Measurements from ENCODE around the gene TLK2. TPM values are rescaled to one million over a fixed set of nuclear protein-coding genes. Genes with fewer than 3 reads are reported as not detected.

The TLK2 gene
- total RNA-seq, 1 experiment from 2014 or later: 42.9 TPM

DNA sequence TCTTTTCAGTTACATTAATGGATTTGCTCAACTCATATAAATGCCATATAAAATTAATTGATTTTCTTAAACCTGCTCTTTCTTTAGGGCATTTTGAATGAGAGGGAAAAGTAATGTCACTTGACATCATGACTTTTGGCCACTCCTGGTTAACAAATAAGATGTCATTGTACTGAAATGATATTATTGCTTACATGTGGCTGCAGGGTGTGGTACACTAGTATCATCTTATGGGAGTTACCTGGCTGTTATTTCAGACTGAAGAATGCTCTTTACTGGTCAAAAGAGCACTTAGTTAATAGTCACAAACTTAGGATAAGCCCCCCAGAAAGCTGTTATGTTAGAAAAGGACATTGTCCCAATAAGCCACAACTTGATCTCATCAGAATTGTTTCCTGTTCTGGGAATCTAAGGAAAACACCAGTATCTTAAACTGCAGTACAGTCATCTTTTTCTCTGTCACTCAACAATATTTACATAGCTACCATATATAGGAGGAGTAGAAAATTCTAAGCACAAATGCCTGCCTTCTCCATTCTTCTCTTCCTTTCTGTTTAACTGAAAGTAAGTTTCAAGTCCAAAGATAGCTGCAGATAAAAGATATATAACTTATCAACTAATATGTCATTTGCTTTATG is 95.0 kb downstream of the TLK2 start (continued):
- TF ChIP-seq ARID4B (CRISPR knock-in tag; IDR thresholded peaks at IDR 0.05; ENCODE audit: borderline replicate concordance) (no peak), MLX (CRISPR knock-in tag; IDR thresholded peaks at IDR 0.05) (no peak), NR3C1 (CRISPR knock-in tag; conservative IDR thresholded peaks at IDR 0.05; ENCODE audit: low read depth) (no peak), ZBTB21 (CRISPR knock-in tag; IDR thresholded peaks at IDR 0.05; ENCODE audit: borderline replicate concordance) (no peak), ZNF396 (CRISPR knock-in tag; IDR thresholded peaks at IDR 0.05; ENCODE audit: borderline replicate concordance) (no peak), AFF4 (CRISPR knock-in tag; IDR thresholded peaks at IDR 0.05; ENCODE audit: borderline replicate concordance) (no peak), PRRX2 (CRISPR knock-in tag; IDR thresholded peaks at IDR 0.05) (no peak), SMAD3 (CRISPR knock-in tag; IDR thresholded peaks at IDR 0.05; ENCODE audit: borderline replicate concordance) (no peak)
- TF ChIP-seq, protein P1, sequence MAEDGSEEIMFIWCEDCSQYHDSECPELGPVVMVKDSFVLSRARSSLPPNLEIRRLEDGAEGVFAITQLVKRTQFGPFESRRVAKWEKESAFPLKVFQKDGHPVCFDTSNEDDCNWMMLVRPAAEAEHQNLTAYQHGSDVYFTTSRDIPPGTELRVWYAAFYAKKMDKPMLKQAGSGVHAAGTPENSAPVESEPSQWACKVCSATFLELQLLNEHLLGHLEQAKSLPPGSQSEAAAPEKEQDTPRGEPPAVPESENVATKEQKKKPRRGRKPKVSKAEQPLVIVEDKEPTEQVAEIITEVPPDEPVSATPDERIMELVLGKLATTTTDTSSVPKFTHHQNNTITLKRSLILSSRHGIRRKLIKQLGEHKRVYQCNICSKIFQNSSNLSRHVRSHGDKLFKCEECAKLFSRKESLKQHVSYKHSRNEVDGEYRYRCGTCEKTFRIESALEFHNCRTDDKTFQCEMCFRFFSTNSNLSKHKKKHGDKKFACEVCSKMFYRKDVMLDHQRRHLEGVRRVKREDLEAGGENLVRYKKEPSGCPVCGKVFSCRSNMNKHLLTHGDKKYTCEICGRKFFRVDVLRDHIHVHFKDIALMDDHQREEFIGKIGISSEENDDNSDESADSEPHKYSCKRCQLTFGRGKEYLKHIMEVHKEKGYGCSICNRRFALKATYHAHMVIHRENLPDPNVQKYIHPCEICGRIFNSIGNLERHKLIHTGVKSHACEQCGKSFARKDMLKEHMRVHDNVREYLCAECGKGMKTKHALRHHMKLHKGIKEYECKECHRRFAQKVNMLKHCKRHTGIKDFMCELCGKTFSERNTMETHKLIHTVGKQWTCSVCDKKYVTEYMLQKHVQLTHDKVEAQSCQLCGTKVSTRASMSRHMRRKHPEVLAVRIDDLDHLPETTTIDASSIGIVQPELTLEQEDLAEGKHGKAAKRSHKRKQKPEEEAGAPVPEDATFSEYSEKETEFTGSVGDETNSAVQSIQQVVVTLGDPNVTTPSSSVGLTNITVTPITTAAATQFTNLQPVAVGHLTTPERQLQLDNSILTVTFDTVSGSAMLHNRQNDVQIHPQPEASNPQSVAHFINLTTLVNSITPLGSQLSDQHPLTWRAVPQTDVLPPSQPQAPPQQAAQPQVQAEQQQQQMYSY (CRISPR knock-in tag; IDR thresholded peaks at IDR 0.05): no peak
- TF ChIP-seq, protein P2, sequence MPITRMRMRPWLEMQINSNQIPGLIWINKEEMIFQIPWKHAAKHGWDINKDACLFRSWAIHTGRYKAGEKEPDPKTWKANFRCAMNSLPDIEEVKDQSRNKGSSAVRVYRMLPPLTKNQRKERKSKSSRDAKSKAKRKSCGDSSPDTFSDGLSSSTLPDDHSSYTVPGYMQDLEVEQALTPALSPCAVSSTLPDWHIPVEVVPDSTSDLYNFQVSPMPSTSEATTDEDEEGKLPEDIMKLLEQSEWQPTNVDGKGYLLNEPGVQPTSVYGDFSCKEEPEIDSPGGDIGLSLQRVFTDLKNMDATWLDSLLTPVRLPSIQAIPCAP (CRISPR knock-in tag; IDR thresholded peaks at IDR 0.05): no peak

DNA sequence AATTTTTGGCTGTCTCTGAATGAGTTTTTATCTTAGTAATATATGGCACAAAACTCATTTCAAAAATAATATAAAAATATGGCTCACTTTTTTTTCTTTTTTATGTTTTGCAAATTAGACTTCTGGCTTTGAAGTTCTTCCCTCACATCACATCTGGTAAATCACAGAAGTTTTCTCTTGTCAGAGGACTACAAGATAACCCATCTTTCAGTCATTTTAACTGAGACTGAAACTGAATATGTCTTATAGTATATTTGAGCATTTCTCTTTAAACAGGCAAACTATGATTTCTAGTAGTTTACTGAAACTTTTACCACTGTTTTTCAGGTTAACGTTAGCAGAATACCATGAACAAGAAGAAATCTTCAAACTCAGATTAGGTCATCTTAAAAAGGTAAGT is 97.8 kb downstream of the TLK2 start:
- Mint-ChIP-seq H3K27ac (no peak overlapping the region), H3K4me3 (no peak overlapping the region), H3K27me3 (ENCODE audit: low read depth) (no peaks in the 10 kb centered on the region), H3K36me3 (peaks cover 41% of the 10 kb centered on the region), H3K9me3 (no peaks in the 10 kb centered on the region), H3K4me1 (peaks cover 3% of the 10 kb centered on the region; the same call in 1 of the 2 replicates)
- DNase-seq (ENCODE audit: low spot score): no peak
- ATAC-seq: no peak
- CTCF ChIA-PET: no interaction called here
- no peak for TF ChIP-seq JAZF1 (CRISPR knock-in tag; IDR thresholded peaks at IDR 0.05)
- POLR2A ChIA-PET: no interaction called here
